ENCODE measurements around the gene IGF1R. TPM values are rescaled to one million over a fixed set of nuclear protein-coding genes. Genes with fewer than 3 reads are reported as not detected.
A peak's percentile ranks its signal among the peaks of the same experiment; 100 is the strongest.

The IGF1R gene
- total RNA-seq, 1 donor from 2014 or later: 97.7 TPM

DNA sequence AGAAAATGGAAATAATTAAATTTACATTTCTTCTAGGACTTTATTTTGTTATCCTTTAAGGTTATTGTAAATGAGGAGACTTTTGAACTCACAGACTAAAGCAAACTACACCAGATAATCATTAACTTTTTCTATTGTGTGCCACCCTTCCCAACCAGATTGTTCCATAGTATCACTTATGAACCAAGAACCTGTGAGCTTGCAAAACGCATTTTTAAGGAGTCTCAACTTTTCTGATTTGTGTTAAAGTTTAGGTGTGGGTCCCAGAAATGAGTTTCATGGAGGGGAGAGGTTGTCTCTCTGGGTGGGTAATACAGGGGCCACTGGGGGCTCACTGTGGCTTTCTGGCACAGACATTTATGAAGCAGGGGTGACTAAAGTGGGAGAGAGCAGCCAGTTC, 75.7 kb downstream of the IGF1R start:
- Histone ChIP-seq H3K36me3 (no peaks in the 10 kb centered on the region), H3K27ac (no peak overlapping the region)
- TF ChIP-seq POLR2A (IDR thresholded peaks at IDR 0.05) (no peak), POLR2AphosphoS5 (IDR thresholded peaks at IDR 0.05; ENCODE audit: insufficient read depth in 1 of 2, low read depth in 1 of 2) (no peak)
- TF ChIP-seq, protein P1, sequence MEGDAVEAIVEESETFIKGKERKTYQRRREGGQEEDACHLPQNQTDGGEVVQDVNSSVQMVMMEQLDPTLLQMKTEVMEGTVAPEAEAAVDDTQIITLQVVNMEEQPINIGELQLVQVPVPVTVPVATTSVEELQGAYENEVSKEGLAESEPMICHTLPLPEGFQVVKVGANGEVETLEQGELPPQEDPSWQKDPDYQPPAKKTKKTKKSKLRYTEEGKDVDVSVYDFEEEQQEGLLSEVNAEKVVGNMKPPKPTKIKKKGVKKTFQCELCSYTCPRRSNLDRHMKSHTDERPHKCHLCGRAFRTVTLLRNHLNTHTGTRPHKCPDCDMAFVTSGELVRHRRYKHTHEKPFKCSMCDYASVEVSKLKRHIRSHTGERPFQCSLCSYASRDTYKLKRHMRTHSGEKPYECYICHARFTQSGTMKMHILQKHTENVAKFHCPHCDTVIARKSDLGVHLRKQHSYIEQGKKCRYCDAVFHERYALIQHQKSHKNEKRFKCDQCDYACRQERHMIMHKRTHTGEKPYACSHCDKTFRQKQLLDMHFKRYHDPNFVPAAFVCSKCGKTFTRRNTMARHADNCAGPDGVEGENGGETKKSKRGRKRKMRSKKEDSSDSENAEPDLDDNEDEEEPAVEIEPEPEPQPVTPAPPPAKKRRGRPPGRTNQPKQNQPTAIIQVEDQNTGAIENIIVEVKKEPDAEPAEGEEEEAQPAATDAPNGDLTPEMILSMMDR (IDR thresholded peaks at IDR 0.05): no peak

GRCh38 chr15:98724494-98724893, 76.2 kb downstream of the IGF1R start:
- Histone ChIP-seq H3K36me3 (no peaks in the 10 kb centered on the region), H3K27me3 (no peaks in the 10 kb centered on the region), H3K4me1 (peaks cover 74% of the 10 kb centered on the region), H3K4me3 (no peak overlapping the region), H3K9me3 (no peaks in the 10 kb centered on the region), H3K27ac (no peak overlapping the region)
- TF ChIP-seq, protein P1 (IDR thresholded peaks at IDR 0.05): no peak
- TF ChIP-seq POLR2A (IDR thresholded peaks at IDR 0.05) (no peak), POLR2AphosphoS5 (IDR thresholded peaks at IDR 0.05; ENCODE audit: insufficient read depth in 1 of 2, low read depth in 1 of 2) (no peak)
- intact Hi-C loops (cut with DNase I): no loop called here
- DNase-seq (ENCODE audit: extremely low spot score in 2 of 2): no peak

More for the DNA sequence above, 75.7 kb downstream of the IGF1R start:
- no peak for DNase-seq (ENCODE audit: extremely low spot score in 2 of 2)
- H3K27me3 ChIP-seq: no peaks in the 10 kb centered on the region
- H3K9me3 ChIP-seq: no peaks in the 10 kb centered on the region
- intact Hi-C loops (cut with DNase I): no loop called here
- peaks cover 74% of the 10 kb centered on the region for H3K4me1 ChIP-seq
- no peak overlapping the region for H3K4me3 ChIP-seq

- TF ChIP-seq POLR2A (IDR thresholded peaks at IDR 0.05) (no peak), POLR2AphosphoS5 (IDR thresholded peaks at IDR 0.05; ENCODE audit: insufficient read depth in 1 of 2, low read depth in 1 of 2) (no peak)
- TF ChIP-seq, protein P1 (IDR thresholded peaks at IDR 0.05): no peak
- H3K4me3 ChIP-seq: no peak overlapping the region
- intact Hi-C loops (cut with DNase I): no loop called here
- H3K4me1 ChIP-seq: peaks cover 72% of the 10 kb centered on the region
- H3K36me3 ChIP-seq: no peaks in the 10 kb centered on the region
- H3K27me3 ChIP-seq: no peaks in the 10 kb centered on the region
- no peaks in the 10 kb centered on the region for H3K9me3 ChIP-seq
- no peak for DNase-seq (ENCODE audit: extremely low spot score in 2 of 2)
- no peak overlapping the region for H3K27ac ChIP-seq
Observed at GRCh38 chr15:98725874-98726273, 77.5 kb downstream of the IGF1R start.

- intact Hi-C loops (cut with DNase I): no loop called here
- peak overlapping the region; percentile 93 for H3K27ac ChIP-seq
- H3K27me3 ChIP-seq: no peaks in the 10 kb centered on the region
- H3K4me3 ChIP-seq: no peak overlapping the region
- no peaks in the 10 kb centered on the region for H3K36me3 ChIP-seq
- no peaks in the 10 kb centered on the region for H3K9me3 ChIP-seq
- TF ChIP-seq POLR2AphosphoS5 (IDR thresholded peaks at IDR 0.05; ENCODE audit: insufficient read depth in 1 of 2, low read depth in 1 of 2) (peak; percentile 74 to 81), POLR2A (IDR thresholded peaks at IDR 0.05) (no peak)
- H3K4me1 ChIP-seq: peaks cover 83% of the 10 kb centered on the region
- peak in 1 of 2 donors; percentile 93 for DNase-seq (ENCODE audit: extremely low spot score in 2 of 2)
Observed at GRCh38 chr15:98727115-98728040, 79.0 kb downstream of the IGF1R start.

- no peak for DNase-seq (ENCODE audit: extremely low spot score in 2 of 2)
- Histone ChIP-seq H3K4me3 (no peak overlapping the region), H3K9me3 (no peaks in the 10 kb centered on the region), H3K27ac (peak overlapping the region; percentile 93), H3K36me3 (no peaks in the 10 kb centered on the region), H3K27me3 (no peaks in the 10 kb centered on the region), H3K4me1 (peaks cover 84% of the 10 kb centered on the region)
- intact Hi-C loops (cut with DNase I): no loop called here
- TF ChIP-seq, protein P1 (IDR thresholded peaks at IDR 0.05): no peak
- no peak for TF ChIP-seq POLR2AphosphoS5 (IDR thresholded peaks at IDR 0.05; ENCODE audit: insufficient read depth in 1 of 2, low read depth in 1 of 2)
- TF ChIP-seq POLR2A (IDR thresholded peaks at IDR 0.05): no peak
Observed at GRCh38 chr15:98728082-98728810, 79.9 kb downstream of the IGF1R start.
